Thymus (tissue), 11 donors: ENCODE data around the gene SCYGR4. TPM values are rescaled to one million over a fixed set of nuclear protein-coding genes. Genes with fewer than 3 reads are reported as not detected.
"Not testable (repeated sequence)": the region's sequence is repeated elsewhere in the genome, so short reads cannot be mapped to it uniquely, and the experiment has no call there.

Experiments
- DNase-seq, 9 donors: peaks; one replicate each; pipeline ENCODE4 v3.0.0-alpha.2; 2013; ENCODE audit warnings: low spot score in 9 of 9, low read depth in 6 of 9, missing footprints in 1 of 9
- H3K27ac ChIP-seq, 2 donors: one replicate each; pipeline ENCODE4 v1.5.1; 2013; ENCODE audit warnings: control low read depth in 1 of 2, low read depth in 1 of 2, low read length in 1 of 2, mild to moderate bottlenecking in 1 of 2, moderate library complexity in 1 of 2
- H3K27me3 ChIP-seq, 2 donors: one replicate each; pipeline ENCODE4 v1.5.1; 2013; ENCODE audit warnings: low read length in 1 of 2; ENCODE audit not compliant: control insufficient read depth in 2 of 2, insufficient read depth in 1 of 2
- H3K36me3 ChIP-seq, 2 donors: one replicate each; pipeline ENCODE4 v1.5.1; 2013; ENCODE audit warnings: low read length in 1 of 2, mild to moderate bottlenecking in 1 of 2, moderate library complexity in 1 of 2; ENCODE audit not compliant: control insufficient read depth in 2 of 2, insufficient read depth in 2 of 2
- H3K4me1 ChIP-seq, 2 donors: one replicate each; pipeline ENCODE4 v1.5.1; 2013; ENCODE audit warnings: low read length in 2 of 2; ENCODE audit not compliant: control insufficient read depth in 2 of 2, insufficient read depth in 2 of 2
- H3K4me3 ChIP-seq, 2 donors: one replicate each; pipeline ENCODE4 v1.5.1; 2013; ENCODE audit warnings: low read length in 2 of 2, control low read depth in 1 of 2, mild to moderate bottlenecking in 1 of 2
- H3K9me3 ChIP-seq, 2 donors: one replicate each; pipeline ENCODE4 v1.5.1; 2013; ENCODE audit warnings: low read length in 1 of 2, mild to moderate bottlenecking in 1 of 2; ENCODE audit not compliant: control insufficient read depth in 2 of 2, insufficient read depth in 1 of 2
- WGBS: extraction: QIAGEN DNeasy Blood & Tissue Kit; methylation state at CpG from one replicate; pipeline ENCODE4 v1.1.7; 2013; 5-methylcytosine and 5-hydroxymethylcytosine counted together
- polyA plus RNA-seq: library from polyadenylated mRNA; stranded (reverse); fragments of 200-250 nt; gene quantifications from one replicate; pipeline ENCODE4 v1.2.3, GENCODE V29; 2013
- total RNA-seq: library from RNA; stranded (reverse); fragments of 120-200 nt; gene quantifications from one replicate; pipeline ENCODE4 v1.2.4, GENCODE V29; 2013
- donor health status: healthy.

The SCYGR4 gene
- total and polyA plus RNA-seq, 2 donors = not detected

DNA sequence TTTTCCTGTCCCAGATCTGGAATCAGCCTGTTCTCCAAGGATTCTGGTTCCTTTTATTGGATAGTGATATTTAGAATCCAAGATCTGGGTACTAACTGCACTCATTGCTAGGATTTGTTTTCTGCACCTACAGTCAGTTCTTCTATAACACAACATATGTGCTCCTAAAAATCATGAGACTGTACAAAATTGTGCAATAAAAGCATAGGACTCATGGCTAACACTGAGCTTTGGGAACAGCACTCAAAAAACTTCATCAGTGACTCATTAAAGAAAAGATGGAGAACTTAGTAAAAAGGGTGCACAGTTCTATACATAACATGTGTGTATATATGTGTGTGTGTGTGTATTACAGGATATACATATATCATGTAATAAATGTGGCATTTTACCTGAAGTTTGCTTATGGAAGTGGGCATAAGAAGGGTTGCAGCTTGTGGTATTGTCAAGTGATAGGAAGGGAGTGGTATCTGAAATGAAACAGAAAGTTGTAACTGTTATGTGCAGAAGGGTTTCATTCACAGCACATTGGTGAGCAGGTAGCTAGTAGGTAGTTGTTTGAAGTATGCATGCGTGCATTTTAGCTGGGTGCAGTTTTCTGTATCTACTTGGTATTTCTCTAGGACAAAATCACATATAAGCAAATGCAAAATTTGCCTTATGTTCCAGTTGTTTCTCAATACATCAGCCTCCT lies 24.5 kb upstream of the SCYGR4 start:
- Histone ChIP-seq H3K9me3 (no peaks in the 10 kb centered on the region), H3K4me1 (no peaks in the 10 kb centered on the region), H3K36me3 (no peaks in the 10 kb centered on the region), H3K27me3 (no peaks in the 10 kb centered on the region), H3K4me3 (no peak overlapping the region), H3K27ac (no peak overlapping the region)
- WGBS = 91% methylated on average over 1 of the region's 1 CpG
- DNase-seq = no peak

- 66% methylated on average over 4 of the region's 4 CpGs for WGBS
- Histone ChIP-seq H3K27ac (no peak overlapping the region), H3K4me3 (no peak overlapping the region), H3K27me3 (no peaks in the 10 kb centered on the region), H3K4me1 (no peaks in the 10 kb centered on the region), H3K9me3 (no peaks in the 10 kb centered on the region), H3K36me3 (no peaks in the 10 kb centered on the region)
- DNase-seq = no peak
Measured at GRCh38 chr2:227595797-227596196, 21.5 kb upstream of the SCYGR4 start.

GRCh38 chr2:227597036-227597435 lies 20.3 kb upstream of the SCYGR4 start:
- Histone ChIP-seq H3K36me3 (no peaks in the 10 kb centered on the region), H3K4me3 (no peak overlapping the region), H3K27me3 (no peaks in the 10 kb centered on the region), H3K9me3 (peaks cover 0 to 3% of the 10 kb centered on the region in 2 donors), H3K27ac (no peak overlapping the region), H3K4me1 (no peaks in the 10 kb centered on the region)
- DNase-seq = no peak

GRCh38 chr2:227597998-227598397 lies 19.3 kb upstream of the SCYGR4 start:
- Histone ChIP-seq H3K4me1 (no peaks in the 10 kb centered on the region), H3K36me3 (no peaks in the 10 kb centered on the region), H3K4me3 (no peak overlapping the region), H3K9me3 (peaks cover 0 to 3% of the 10 kb centered on the region in 2 donors), H3K27ac (no peak overlapping the region), H3K27me3 (no peaks in the 10 kb centered on the region)
- no peak for DNase-seq
- WGBS = 93% methylated on average over 4 of the region's 4 CpGs

DNA sequence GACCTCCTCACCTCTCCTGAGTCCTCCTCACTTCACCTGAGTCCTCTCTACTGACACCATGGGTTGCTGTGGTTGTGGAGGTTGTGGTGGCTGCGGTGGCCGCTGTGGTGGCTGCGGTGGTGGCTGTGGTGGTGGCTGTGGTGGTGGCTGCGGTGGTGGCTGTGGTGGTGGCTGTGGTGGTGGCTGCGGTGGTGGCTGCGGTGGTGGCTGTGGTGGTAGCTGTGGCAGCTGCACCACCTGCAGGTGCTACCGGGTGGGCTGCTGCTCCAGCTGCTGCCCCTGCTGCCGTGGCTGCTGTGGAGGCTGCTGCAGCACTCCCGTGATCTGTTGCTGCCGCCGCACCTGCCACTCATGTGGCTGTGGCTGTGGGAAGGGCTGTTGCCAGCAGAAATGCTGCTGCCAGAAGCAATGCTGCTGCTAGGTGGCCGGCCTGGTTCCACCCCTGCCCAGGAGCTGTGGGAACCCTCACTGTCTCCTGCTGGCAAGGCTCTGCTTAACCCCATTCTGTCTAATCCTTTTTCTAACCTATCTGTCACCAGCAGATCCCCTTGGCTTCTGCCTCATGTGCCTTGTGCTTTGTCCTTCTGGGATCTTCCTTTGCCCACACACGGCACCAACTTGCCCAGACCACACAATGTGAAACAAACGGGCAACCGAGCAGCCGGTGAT lies 18.3 kb upstream of the SCYGR4 start, which contains the start of gene SCYGR2:
TSS of gene SCYGR2 (plus strand) at position 59 of the 669 bp plus-strand sequence. CDS start at position 59, 0 bp downstream.
- H3K27me3 ChIP-seq, H3K27ac ChIP-seq, H3K36me3 ChIP-seq, H3K4me3 ChIP-seq, DNase-seq, H3K4me1 ChIP-seq, H3K9me3 ChIP-seq: not testable (repeated sequence)
- 88% methylated on average over 16 of the region's 16 CpGs for WGBS

DNA sequence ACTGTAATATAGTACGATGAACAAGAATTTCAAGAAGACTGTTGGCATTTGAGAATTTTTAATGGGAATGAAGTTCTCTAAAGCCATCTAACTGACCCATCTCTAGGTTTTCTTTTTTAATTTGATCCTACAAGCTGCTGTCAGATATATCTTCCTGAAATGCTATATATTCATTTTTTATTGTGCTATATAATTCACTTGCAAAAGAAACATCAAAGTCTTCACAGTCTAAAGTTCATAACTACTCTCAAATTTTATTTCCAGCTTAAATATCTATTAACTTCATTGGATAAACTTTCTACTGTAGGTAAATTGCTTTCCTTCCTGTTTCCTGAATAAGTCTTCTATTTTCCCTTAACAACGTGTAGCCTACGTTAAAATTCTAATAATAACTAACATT lies 14.9 kb upstream of the SCYGR4 start:
- no peaks in the 10 kb centered on the region for H3K36me3 ChIP-seq
- H3K4me1 ChIP-seq = no peaks in the 10 kb centered on the region
- WGBS = 62% methylated on average over 3 of the region's 3 CpGs
- H3K4me3 ChIP-seq = no peak overlapping the region
- H3K27me3 ChIP-seq = no peaks in the 10 kb centered on the region
- DNase-seq = no peak
- H3K27ac ChIP-seq = no peak overlapping the region
- H3K9me3 ChIP-seq = peaks cover 0 to 3% of the 10 kb centered on the region in 2 donors

- H3K27me3 ChIP-seq = no peaks in the 10 kb centered on the region
- H3K27ac ChIP-seq = no peak overlapping the region
- no peaks in the 10 kb centered on the region for H3K4me1 ChIP-seq
- peaks cover 0 to 4% of the 10 kb centered on the region in 2 donors for H3K9me3 ChIP-seq
- no peak overlapping the region for H3K4me3 ChIP-seq
- H3K36me3 ChIP-seq = no peaks in the 10 kb centered on the region
- no peak for DNase-seq
- WGBS = 96% methylated on average over 1 of the region's 1 CpG
Measured at GRCh38 chr2:227606476-227606875, 10.8 kb upstream of the SCYGR4 start.

DNA sequence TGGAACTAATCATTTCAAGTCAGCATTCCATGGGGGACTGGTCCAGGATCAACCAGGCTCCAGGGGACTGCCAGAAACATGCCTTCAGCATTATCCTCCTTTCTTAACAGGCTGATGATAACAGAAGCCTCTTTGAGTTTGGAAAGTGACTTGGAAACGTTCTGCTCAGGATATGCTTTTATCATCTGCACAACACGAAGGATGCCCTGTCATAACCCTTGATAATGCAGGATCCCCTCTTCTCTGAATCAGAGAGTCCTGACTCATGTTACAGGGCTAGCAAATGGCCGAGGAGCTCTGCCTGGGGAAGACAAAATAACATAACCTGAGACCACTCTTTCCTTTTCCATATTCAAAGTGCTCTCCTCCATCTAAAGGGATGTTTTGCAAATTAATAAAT lies 9.4 kb upstream of the SCYGR4 start:
- 58% methylated on average over 3 of the region's 3 CpGs for WGBS
- Histone ChIP-seq H3K27me3 (no peaks in the 10 kb centered on the region), H3K4me1 (no peaks in the 10 kb centered on the region), H3K9me3 (peaks cover 0 to 3% of the 10 kb centered on the region in 2 donors), H3K36me3 (no peaks in the 10 kb centered on the region), H3K4me3 (no peak overlapping the region), H3K27ac (no peak overlapping the region)
- no peak for DNase-seq

DNA sequence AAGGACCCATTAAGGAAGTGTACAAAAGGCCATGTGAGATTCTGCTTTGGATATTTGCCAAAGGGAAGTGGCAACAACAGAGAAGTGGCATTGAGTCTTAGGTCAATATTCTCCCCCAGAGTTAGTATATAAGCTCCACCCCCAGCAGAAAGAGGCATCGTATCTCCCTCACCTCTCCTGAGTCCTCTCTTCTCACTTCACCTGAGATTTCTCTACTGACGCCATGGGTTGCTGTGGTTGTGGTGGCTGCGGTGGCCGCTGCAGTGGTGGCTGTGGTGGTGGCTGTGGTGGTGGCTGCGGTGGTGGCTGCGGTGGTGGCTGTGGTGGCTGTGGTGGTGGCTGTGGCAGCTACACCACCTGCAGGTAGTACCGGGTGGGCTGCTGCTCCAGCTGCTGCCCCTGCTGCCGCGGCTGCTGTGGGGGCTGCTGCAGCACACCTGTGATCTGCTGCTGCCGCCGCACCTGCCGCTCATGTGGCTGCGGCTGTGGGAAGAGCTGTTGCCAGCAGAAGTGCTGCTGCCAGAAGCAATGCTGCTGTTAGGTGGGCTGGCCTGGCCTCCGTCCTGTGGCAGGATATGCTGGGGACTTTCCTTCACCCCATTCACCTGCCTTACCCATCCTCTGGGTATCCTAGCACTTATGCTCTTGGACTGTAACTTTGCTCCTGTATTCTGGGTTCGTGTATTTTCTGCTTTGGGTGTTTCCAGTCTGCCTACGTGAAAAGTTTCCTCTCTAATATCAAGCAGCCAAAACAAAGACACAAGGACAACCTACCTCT lies 8.5 kb upstream of the SCYGR4 start:
- no peaks in the 10 kb centered on the region for H3K36me3 ChIP-seq
- 29% methylated on average over 16 of the region's 16 CpGs for WGBS
- H3K4me3 ChIP-seq = no peak overlapping the region
- H3K4me1 ChIP-seq = no peaks in the 10 kb centered on the region
- no peaks in the 10 kb centered on the region for H3K27me3 ChIP-seq
- DNase-seq = peak in 1 of 9 donors; percentile 27
- H3K9me3 ChIP-seq = peaks cover 0 to 3% of the 10 kb centered on the region in 2 donors
- H3K27ac ChIP-seq = no peak overlapping the region
